ENCODE data around the gene PDCD6IP. TPM values are rescaled to one million over a fixed set of nuclear protein-coding genes. Genes with fewer than 3 reads are reported as not detected.
"Not testable (repeated sequence)": the region's sequence is repeated elsewhere in the genome, so short reads cannot be mapped to it uniquely, and the experiment has no call there.

The PDCD6IP gene
- total RNA-seq, 4 donors from 2014 or later = 151 to 290 (median 186) TPM

GRCh38 chr3:33829720-33830119 is 31.3 kb downstream of the PDCD6IP start:
- H3K27me3 ChIP-seq = no peaks in the 10 kb centered on the region
- H3K36me3 ChIP-seq = peaks cover 3 to 70% of the 10 kb centered on the region in 2 donors
- WGBS, 2 donors (ENCODE audit: low coverage in 1 of 2) = 100% methylated on average over 1 to 2 of the region's 2 CpGs
- ATAC-seq = no peak
- peaks cover 0 to 6% (median 0%) of the 10 kb centered on the region in 3 donors for H3K4me1 ChIP-seq
- no peak overlapping the region for H3K27ac ChIP-seq
- no peak overlapping the region for H3K4me3 ChIP-seq
- no peaks in the 10 kb centered on the region for H3K9me3 ChIP-seq
- no peak for TF ChIP-seq POLR2A (IDR thresholded peaks at IDR 0.05)
- no peak for TF ChIP-seq CTCF (IDR thresholded peaks at IDR 0.05)
- TF ChIP-seq EP300 (IDR thresholded peaks at IDR 0.05) = no peak
- TF ChIP-seq POLR2AphosphoS5 (IDR thresholded peaks at IDR 0.05) = no peak

DNA sequence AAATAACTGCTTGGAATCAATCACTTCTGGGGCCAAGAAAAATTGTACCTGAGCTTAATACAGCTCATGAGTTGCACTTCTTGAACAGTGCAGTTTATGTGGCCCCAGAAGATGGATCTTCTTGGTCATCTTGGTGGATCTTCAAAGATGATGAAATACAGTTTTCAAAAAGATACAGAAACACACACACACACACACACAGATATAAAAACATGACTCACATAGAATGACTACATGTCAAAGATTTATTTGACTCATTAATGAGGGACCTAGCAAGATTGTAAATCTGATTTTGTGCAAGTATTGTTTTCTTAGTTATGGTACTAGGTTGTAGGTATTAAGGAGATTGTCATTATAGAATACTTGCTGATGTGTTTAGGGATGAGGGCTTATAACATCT is 32.6 kb downstream of the PDCD6IP start:
- ATAC-seq = no peak
- Histone ChIP-seq H3K36me3 (peaks cover 3 to 67% of the 10 kb centered on the region in 2 donors), H3K27me3 (no peaks in the 10 kb centered on the region), H3K9me3 (no peaks in the 10 kb centered on the region), H3K4me1 (peaks cover 0 to 6% (median 0%) of the 10 kb centered on the region in 3 donors), H3K27ac (no peak overlapping the region), H3K4me3 (no peak overlapping the region)
- TF ChIP-seq EP300 (IDR thresholded peaks at IDR 0.05) (no peak), POLR2AphosphoS5 (IDR thresholded peaks at IDR 0.05) (no peak), CTCF (IDR thresholded peaks at IDR 0.05) (no peak), POLR2A (IDR thresholded peaks at IDR 0.05) (no peak)

- no peaks in the 10 kb centered on the region for H3K27me3 ChIP-seq
- 79 to 100% methylated on average over 1 of the region's 1 CpG for WGBS, 2 donors (ENCODE audit: low coverage in 1 of 2)
- H3K36me3 ChIP-seq = peaks cover 0 to 70% of the 10 kb centered on the region in 2 donors
- no peak for TF ChIP-seq POLR2A (IDR thresholded peaks at IDR 0.05)
- TF ChIP-seq CTCF (IDR thresholded peaks at IDR 0.05) = no peak
- no peak for TF ChIP-seq POLR2AphosphoS5 (IDR thresholded peaks at IDR 0.05)
- no peak for TF ChIP-seq EP300 (IDR thresholded peaks at IDR 0.05)
- H3K27ac ChIP-seq = no peak overlapping the region
- no peak overlapping the region for H3K4me3 ChIP-seq
- H3K9me3 ChIP-seq = no peaks in the 10 kb centered on the region
- peaks cover 0 to 5% (median 0%) of the 10 kb centered on the region in 3 donors for H3K4me1 ChIP-seq
- ATAC-seq = no peak
Observed at GRCh38 chr3:33833408-33834095, 35.1 kb downstream of the PDCD6IP start.

GRCh38 chr3:33834096-33834453 is 35.6 kb downstream of the PDCD6IP start:
- H3K4me1 ChIP-seq = no peaks in the 10 kb centered on the region
- no peak for ATAC-seq
- no peak overlapping the region for H3K27ac ChIP-seq
- no peak overlapping the region for H3K4me3 ChIP-seq
- TF ChIP-seq POLR2AphosphoS5 (IDR thresholded peaks at IDR 0.05) = no peak
- no peak for TF ChIP-seq EP300 (IDR thresholded peaks at IDR 0.05)
- no peak for TF ChIP-seq POLR2A (IDR thresholded peaks at IDR 0.05)
- TF ChIP-seq CTCF (IDR thresholded peaks at IDR 0.05) = no peak
- H3K27me3 ChIP-seq = no peaks in the 10 kb centered on the region
- WGBS, 2 donors (ENCODE audit: low coverage in 1 of 2) = 86 to 100% methylated on average over 3 of the region's 3 CpGs
- no peaks in the 10 kb centered on the region for H3K9me3 ChIP-seq
- peaks cover 0 to 70% of the 10 kb centered on the region in 2 donors for H3K36me3 ChIP-seq

DNA sequence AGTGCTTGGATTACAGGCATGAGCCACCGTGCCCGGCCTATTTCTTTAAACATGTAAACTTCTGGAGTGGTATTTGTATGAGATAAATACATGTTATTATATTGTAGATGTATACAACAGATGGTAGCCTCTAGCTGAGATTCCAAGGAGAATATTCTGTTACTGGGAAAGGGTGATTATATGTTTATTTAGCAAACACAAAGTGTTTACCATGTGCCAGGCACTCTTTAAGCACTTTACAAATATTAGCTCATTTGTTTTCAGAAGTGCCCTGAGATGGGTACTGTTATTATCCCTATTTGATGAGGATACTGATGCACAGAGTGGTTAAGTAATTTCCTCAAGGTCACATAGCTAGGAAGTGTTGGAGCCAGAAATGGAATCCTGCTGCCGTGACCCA is 38.8 kb downstream of the PDCD6IP start:
- not testable (repeated sequence) for H3K4me1 ChIP-seq, H3K27me3 ChIP-seq, H3K9me3 ChIP-seq, H3K27ac ChIP-seq, ATAC-seq, H3K4me3 ChIP-seq
- 67 to 96% methylated on average over 1 to 3 of the region's 3 CpGs for WGBS, 2 donors (ENCODE audit: low coverage in 1 of 2)
- H3K36me3 ChIP-seq = peaks cover 0 to 60% of the 10 kb centered on the region in 2 donors
